Heart right ventricle (tissue), 16 donors: Measurements from ENCODE around the gene PDPN. TPM values are rescaled to one million over a fixed set of nuclear protein-coding genes. Genes with fewer than 3 reads are reported as not detected.

Experiments
- ATAC-seq, 8 donors: fragments of 200-7000 bp; cut with Tn5 transposase; one replicate each; pipeline ENCODE4 v1.9.1; 2020; ENCODE audit warnings: mild to moderate bottlenecking in 8 of 8, moderate library complexity in 8 of 8, moderate number of reproducible peaks in 1 of 8
- DNase-seq, 2 donors: peaks; one replicate each; pipeline ENCODE4 v3.0.0-alpha.2; 2020
- H3K27ac ChIP-seq, 10 donors: fragments of 200-600 bp; sonication (generic) in 2 of 10; one replicate each; pipeline versions ENCODE4 v1.5.0 to v1.8.0; 2020 to 2022; ENCODE audit warnings: mild to moderate bottlenecking in 3 of 10
- H3K27me3 ChIP-seq, 7 donors: fragments of 200-600 bp; one replicate each; pipeline ENCODE4 v1.8.0; 2021 to 2022; ENCODE audit warnings: mild to moderate bottlenecking in 2 of 7
- H3K36me3 ChIP-seq, 9 donors: fragments of 200-600 bp; sonication (generic) in 1 of 9; one replicate each; pipeline versions ENCODE4 v1.5.0 to v1.8.0; 2020 to 2022; ENCODE audit warnings: mild to moderate bottlenecking in 2 of 9
- H3K4me1 ChIP-seq, 9 donors: fragments of 200-600 bp; sonication (generic) in 1 of 9; one replicate each; pipeline versions ENCODE4 v1.5.0 to v1.8.0; 2020 to 2022; ENCODE audit warnings: mild to moderate bottlenecking in 4 of 9
- H3K4me3 ChIP-seq, 10 donors: fragments of 200-600 bp; sonication (generic) in 2 of 10; one replicate each; pipeline versions ENCODE4 v1.5.0 to v1.8.0; 2020 to 2022; ENCODE audit warnings: mild to moderate bottlenecking in 7 of 10, moderate library complexity in 2 of 10
- H3K9me3 ChIP-seq, 11 donors: fragments of 200-600 bp in 10 of 11; sonication (generic) in 2 of 11; one replicate each; pipeline versions ENCODE4 v1.5.0 to v1.8.0; 2013 to 2022; ENCODE audit warnings: mild to moderate bottlenecking in 2 of 11, control low read depth in 1 of 11, moderate library complexity in 1 of 11
- CTCF ChIP-seq, 9 donors: fragments of 200-600 bp; sonication (generic) in 2 of 9; IDR thresholded peaks; one replicate each; pipeline versions ENCODE4 v1.5.0 to v1.8.0; 2021 to 2022; ENCODE audit warnings: antibody characterized with exemption in 9 of 9, mild to moderate bottlenecking in 5 of 9, moderate library complexity in 1 of 9
- WGBS, 2 donors: extraction: QIAGEN DNeasy Blood & Tissue Kit; methylation state at CpG; one replicate each; pipeline ENCODE4 v1.1.7; 2013; ENCODE audit warnings: inconsistent platforms in 1 of 2; 5-methylcytosine and 5-hydroxymethylcytosine counted together
- intact Hi-C, 10 donors: fragments of 100-400 bp; cut with DNase I; formaldehyde crosslinking; loops; one replicate each; pipeline versions ENCODE4 v1.11.1 to v1.14.2; 2022
- polyA plus RNA-seq, 2 donors: library from polyadenylated mRNA; stranded (reverse); fragments of 200-250 nt; gene quantifications; one replicate each; pipeline ENCODE4 v1.2.3, GENCODE V29; 2013
- total RNA-seq, 10 donors: library from RNA; stranded (reverse); fragmentation: NEBNext Ultra II Directional in 3 of 10; extraction: Animal tissue kit (Norgen Biotek cat#: 25700) in 3 of 10; gene quantifications; one replicate each; pipeline versions ENCODE4 v1.2.1 to v1.2.4, GENCODE V29; 2021 to 2023
- donor health status: Arrhythmogenic right ventricular cardiomyopathy.
- donor health status: ischemic (EF 13 %, LVEDD 7.1; RV severe dilation, severe dysfunction).
- donor health status: healthy with polysubstance abuse.
- donor health status: DM: no; HTN: yes; CAD: no.
- donor health status: DM: no; HTN: no; CAD: no.
- donor health status: ischemic (EF 25% LVEDD 6.9; RV normal size, moderate dysfunction).
- donor health status: ischemic (EF 25% LVEDD 5.7; RV mildly dilated, moderate dysfunction).
- donor health status: healthy.
- donor health status: DM: yes; HTN: yes; CAD: no.
- donor health status: Ischemic cardiomyopathy.
- donor health status: ischemic (EF 35%, LVEDD 5.7; RV mildly dilated, moderate dysfunction).
- donor health status: nonischemic (EF 11% LVEDD 7.7; RV severe dilation, severe dysfunction).
- donor health status: DM: yes; HTN: yes; CAD: no.
- donor health status: PGD.
- donor health status: ischemic (EF 29% LVEDD 5.4; RV normal size, mild dysfunction).
- donor health status: nonischemic (EF 23%, LVEDD 6.1; RV moderate dilation, normal function).

PDPN gene
- total and polyA plus RNA-seq, 12 donors, result 4.4 to 165 (median 27.9) TPM

GRCh38 chr1:13623021-13623637 lies 39.5 kb downstream of the PDPN start:
- no peak for TF ChIP-seq CTCF (IDR thresholded peaks at IDR 0.05)
- Histone ChIP-seq H3K27ac (no peak overlapping the region), H3K4me3 (no peak overlapping the region), H3K4me1 (peaks cover 0 to 9% (median 0%) of the 10 kb centered on the region in 9 donors), H3K36me3 (no peaks in the 10 kb centered on the region), H3K27me3 (no peaks in the 10 kb centered on the region), H3K9me3 (peaks cover 0 to under 1% (median 0%) of the 10 kb centered on the region in 11 donors)
- DNase-seq, result no peak
- WGBS, 2 donors, result 82 to 86% methylated on average over 9 of the region's 9 CpGs
- intact Hi-C loops, result no loop called here
- no peak for ATAC-seq

GRCh38 chr1:13624526-13624925 lies 40.9 kb downstream of the PDPN start:
- Histone ChIP-seq H3K4me1 (peaks cover 0 to 7% (median 0%) of the 10 kb centered on the region in 9 donors), H3K4me3 (no peak overlapping the region), H3K36me3 (no peaks in the 10 kb centered on the region), H3K27me3 (no peaks in the 10 kb centered on the region), H3K27ac (no peak overlapping the region), H3K9me3 (peaks cover 0 to 6% (median 0%) of the 10 kb centered on the region in 11 donors)
- no peak for ATAC-seq
- no peak for TF ChIP-seq CTCF (IDR thresholded peaks at IDR 0.05)
- no peak for DNase-seq
- 85 to 87% methylated on average over 6 of the region's 6 CpGs for WGBS, 2 donors
- intact Hi-C loops, result no loop called here

GRCh38 chr1:13627127-13627526 lies 43.5 kb downstream of the PDPN start:
- no peak overlapping the region for H3K4me3 ChIP-seq
- H3K4me1 ChIP-seq, result peaks cover 0 to 6% (median 0%) of the 10 kb centered on the region in 9 donors
- H3K36me3 ChIP-seq, result no peaks in the 10 kb centered on the region
- no peak for ATAC-seq
- no peak for TF ChIP-seq CTCF (IDR thresholded peaks at IDR 0.05)
- H3K27ac ChIP-seq, result no peak overlapping the region
- peaks cover 0 to 5% (median 0%) of the 10 kb centered on the region in 7 donors for H3K27me3 ChIP-seq
- no peak for DNase-seq
- peaks cover 0 to 6% (median 0%) of the 10 kb centered on the region in 11 donors for H3K9me3 ChIP-seq
- intact Hi-C loops, result no loop called here

- WGBS, 2 donors, result 73 to 97% methylated on average over 3 of the region's 3 CpGs
- Histone ChIP-seq H3K36me3 (no peaks in the 10 kb centered on the region), H3K9me3 (peaks cover 0 to 6% (median 0%) of the 10 kb centered on the region in 11 donors), H3K4me1 (no peaks in the 10 kb centered on the region), H3K4me3 (no peak overlapping the region), H3K27me3 (peaks cover 0 to 5% (median 0%) of the 10 kb centered on the region in 7 donors), H3K27ac (no peak overlapping the region)
- DNase-seq, result no peak
- no peak for ATAC-seq
- no peak for TF ChIP-seq CTCF (IDR thresholded peaks at IDR 0.05)
- intact Hi-C loops, result no loop called here
Measured at GRCh38 chr1:13628218-13628617, 44.6 kb downstream of the PDPN start.
